GM13976 (cell line): ENCODE results near the gene LRPPRC.
A peak's percentile ranks its signal among the peaks of the same experiment; 100 is the strongest.
"Not testable (repeated sequence)": the region's sequence is repeated elsewhere in the genome, so short reads cannot be mapped to it uniquely, and the experiment has no call there.

Experiments used
- DNase-seq: peaks from one replicate; pipeline ENCODE4 v3.0.0; 2012; ENCODE audit warnings: low spot score
- CTCF ChIP-seq: IDR thresholded peaks from 2 replicates; pipeline ENCODE4 v1.5.1; 2012; ENCODE audit warnings: borderline replicate concordance, mild to moderate bottlenecking; ENCODE audit not compliant: insufficient read depth; ENCODE audit errors: extremely low read depth, missing control alignments, control extremely low read depth
- in situ Hi-C: fragments of 300-500 bp; cut with MboI; formaldehyde crosslinking; loops from one replicate; pipeline ENCODE4 v1.12.0; 2022; ENCODE audit warnings: low sequenced_read_pairs, mixed read lengths, inconsistent platforms; ENCODE audit not compliant: unreplicated experiment

The LRPPRC gene

DNA sequence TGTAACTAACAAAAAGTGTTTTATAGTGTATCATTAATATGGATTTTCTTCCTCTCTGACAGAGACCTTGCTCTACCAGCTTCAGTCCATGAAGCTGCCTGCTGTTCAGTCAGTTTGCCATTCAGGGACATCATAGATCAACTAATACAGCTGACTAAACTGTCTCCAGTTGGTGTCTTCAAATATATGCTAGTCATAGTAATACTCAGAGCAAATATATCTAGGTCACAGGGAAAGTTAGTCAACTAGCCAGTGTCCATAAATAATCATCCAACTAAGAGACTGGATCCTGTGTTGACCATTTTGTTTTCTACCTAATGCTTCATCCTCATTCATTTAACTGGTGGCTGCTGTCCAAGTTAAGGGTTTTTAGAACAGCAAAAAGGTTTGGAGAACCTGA, 38.2 kb upstream of the LRPPRC start:
- in situ Hi-C loops, result loop anchor here (25.0 kb wide), 1 partner anchor 928 kb away; no protein-coding TSS in a partner anchor
- DNase-seq, result no peak
- no peak for TF ChIP-seq CTCF

GRCh38 chr2:44027076-44027475, 31.3 kb upstream of the LRPPRC start:
- in situ Hi-C loops, result loop anchor here (25.0 kb wide), 1 partner anchor 935 kb away; no protein-coding TSS in a partner anchor
- not testable (repeated sequence) for DNase-seq

GRCh38 chr2:44016282-44016681, 20.5 kb upstream of the LRPPRC start:
- TF ChIP-seq CTCF, result no peak
- in situ Hi-C loops, result no loop called here
- peak; percentile 33 for DNase-seq

GRCh38 chr2:44015239-44015638, 19.4 kb upstream of the LRPPRC start:
- in situ Hi-C loops, result no loop called here
- DNase-seq, result no peak
- TF ChIP-seq CTCF, result no peak

DNA sequence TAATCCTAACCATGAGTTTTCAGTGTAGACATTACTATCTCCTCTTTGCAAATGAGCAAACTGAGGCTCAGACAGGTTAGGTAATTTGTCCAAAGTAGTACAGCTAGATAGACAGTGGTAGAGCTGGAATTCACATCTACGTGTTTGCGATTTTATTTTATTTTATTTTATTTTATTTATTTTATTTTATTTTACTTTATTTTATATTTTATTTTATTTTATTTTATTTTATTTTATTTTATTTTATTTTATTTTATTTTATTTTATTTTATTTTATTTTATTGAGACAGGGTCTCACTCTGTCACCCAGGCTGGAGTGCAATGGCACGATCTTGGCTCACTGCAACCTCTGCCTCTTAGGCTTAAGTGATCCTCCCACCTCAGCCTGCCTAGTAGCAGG, 17.4 kb upstream of the LRPPRC start:
- DNase-seq, in situ Hi-C loops: not testable (repeated sequence)

DNA sequence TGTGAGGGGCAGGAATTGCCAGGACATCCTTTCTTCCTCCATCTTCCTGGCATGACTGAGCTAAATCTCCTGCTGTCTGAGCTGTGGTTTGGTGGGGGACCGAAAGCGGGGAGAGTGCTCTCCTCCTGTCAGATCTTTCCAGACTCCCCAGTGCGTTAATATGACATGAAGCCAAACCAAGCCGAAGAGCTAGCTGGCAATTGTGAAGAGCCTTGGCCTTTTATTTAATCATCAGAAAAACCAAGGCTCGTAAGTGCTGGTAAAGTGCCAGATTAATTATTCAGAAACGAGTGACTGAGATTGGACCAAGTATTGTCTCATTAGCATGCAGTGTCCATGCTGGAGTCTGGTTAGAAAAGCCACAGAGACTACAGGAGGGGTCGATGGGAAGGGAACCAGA, 14.5 kb upstream of the LRPPRC start:
- in situ Hi-C loops, result no loop called here
- TF ChIP-seq CTCF, result no peak
- DNase-seq, result no peak

DNA sequence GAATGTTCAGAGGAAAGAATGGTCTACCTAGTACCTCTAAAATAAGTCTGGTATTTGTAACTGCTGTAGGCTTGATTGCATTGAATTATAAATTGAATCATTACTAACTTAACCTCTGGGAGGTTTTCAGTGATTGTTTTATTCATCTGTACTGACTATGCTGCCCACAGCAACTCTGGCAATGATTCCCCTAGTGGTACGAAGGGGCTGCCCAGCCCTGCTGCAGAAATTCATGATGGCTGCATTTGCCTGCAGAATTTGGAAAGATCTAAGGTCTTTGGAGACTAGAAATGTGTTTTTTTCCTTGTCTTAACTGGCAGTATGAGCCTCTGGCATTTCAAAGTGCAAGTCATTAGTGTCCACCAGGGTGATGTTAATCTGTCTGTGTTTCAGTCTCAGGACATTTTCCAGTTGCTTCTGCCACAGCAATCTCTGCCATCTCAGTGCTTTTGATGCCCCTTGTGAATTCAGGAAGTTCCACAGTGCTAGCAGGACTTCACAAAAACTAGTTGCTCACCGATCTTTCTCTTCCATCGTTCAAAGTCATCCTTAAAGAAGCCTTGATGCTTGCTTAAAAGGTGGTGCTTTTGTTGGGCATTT, 13.4 kb upstream of the LRPPRC start:
- DNase-seq, result no peak
- no peak for TF ChIP-seq CTCF
- in situ Hi-C loops, result no loop called here

DNA sequence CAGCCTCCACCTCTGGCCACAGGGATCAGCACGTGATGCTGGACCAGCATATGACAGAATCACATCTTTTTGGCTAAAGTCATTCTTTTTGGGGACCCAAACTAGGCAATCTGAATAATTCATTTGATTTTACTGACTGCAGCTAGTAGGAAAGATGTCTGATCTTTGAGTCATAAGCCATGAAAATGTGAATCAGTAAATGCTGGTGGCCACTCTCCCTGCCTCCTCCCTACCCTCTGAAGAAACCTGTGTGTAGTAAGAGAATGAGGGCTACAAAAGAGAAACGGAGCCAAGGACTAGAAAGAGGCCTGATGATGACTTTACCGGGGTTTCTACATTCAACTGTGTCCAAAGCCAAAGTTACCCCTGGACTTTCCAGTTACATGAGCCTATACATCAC, 10.1 kb upstream of the LRPPRC start:
- TF ChIP-seq CTCF, result no peak
- no peak for DNase-seq
- in situ Hi-C loops, result no loop called here
